Rectal smooth muscle tissue (tissue), 1 donor: ENCODE data around the gene ROBO4.

Experiments used
- H3K27ac ChIP-seq: one replicate; pipeline ENCODE4 v1.7.0; 2013; ENCODE audit warnings: low read depth, low read length, inconsistent platforms
- H3K27me3 ChIP-seq: one replicate; pipeline ENCODE4 v1.7.0; 2013; ENCODE audit warnings: low read length; ENCODE audit not compliant: control insufficient read depth, insufficient read depth
- H3K36me3 ChIP-seq: one replicate; pipeline ENCODE4 v1.7.0; 2013; ENCODE audit warnings: low read length; ENCODE audit not compliant: control insufficient read depth, insufficient read depth
- H3K4me1 ChIP-seq: one replicate; pipeline ENCODE4 v1.7.0; 2013; ENCODE audit warnings: low read length; ENCODE audit not compliant: control insufficient read depth, insufficient read depth
- H3K4me3 ChIP-seq: one replicate; pipeline ENCODE4 v1.7.0; 2013; ENCODE audit warnings: low read length
- H3K9ac ChIP-seq: one replicate; pipeline ENCODE4 v1.7.0; 2013; ENCODE audit warnings: low read length

The ROBO4 gene

GRCh38 chr11:124916370-124916710 is 18.7 kb upstream of the ROBO4 start:
- no peaks in the 10 kb centered on the region for H3K36me3 ChIP-seq
- no peaks in the 10 kb centered on the region for H3K27me3 ChIP-seq
- no peak overlapping the region for H3K9ac ChIP-seq
- H3K27ac ChIP-seq, result no peak overlapping the region
- H3K4me3 ChIP-seq, result no peak overlapping the region
- H3K4me1 ChIP-seq, result peaks cover 2% of the 10 kb centered on the region

- H3K27me3 ChIP-seq, result no peaks in the 10 kb centered on the region
- no peak overlapping the region for H3K9ac ChIP-seq
- no peaks in the 10 kb centered on the region for H3K36me3 ChIP-seq
- no peak overlapping the region for H3K27ac ChIP-seq
- no peak overlapping the region for H3K4me3 ChIP-seq
- H3K4me1 ChIP-seq, result peaks cover 2% of the 10 kb centered on the region
Observed at GRCh38 chr11:124915541-124916369, 18.1 kb upstream of the ROBO4 start.

- no peaks in the 10 kb centered on the region for H3K36me3 ChIP-seq
- no peak overlapping the region for H3K4me3 ChIP-seq
- H3K27ac ChIP-seq, result no peak overlapping the region
- H3K9ac ChIP-seq, result no peak overlapping the region
- peaks cover 2% of the 10 kb centered on the region for H3K4me1 ChIP-seq
- no peaks in the 10 kb centered on the region for H3K27me3 ChIP-seq
Observed at GRCh38 chr11:124902616-124903015, 5.0 kb upstream of the ROBO4 start.

GRCh38 chr11:124900464-124900863 is 2.8 kb upstream of the ROBO4 start:
- no peak overlapping the region for H3K4me3 ChIP-seq
- H3K4me1 ChIP-seq, result peaks cover 2% of the 10 kb centered on the region
- no peak overlapping the region for H3K27ac ChIP-seq
- no peaks in the 10 kb centered on the region for H3K27me3 ChIP-seq
- no peak overlapping the region for H3K9ac ChIP-seq
- no peaks in the 10 kb centered on the region for H3K36me3 ChIP-seq

- Histone ChIP-seq H3K36me3 (no peaks in the 10 kb centered on the region), H3K27ac (peak overlapping the region; percentile 57), H3K27me3 (no peaks in the 10 kb centered on the region), H3K4me3 (no peak overlapping the region), H3K4me1 (peaks cover 2% of the 10 kb centered on the region), H3K9ac (no peak overlapping the region)
Observed at GRCh38 chr11:124899383-124900145, 1.9 kb upstream of the ROBO4 start.

- Histone ChIP-seq H3K4me1 (peaks cover 2% of the 10 kb centered on the region), H3K4me3 (no peak overlapping the region), H3K9ac (no peak overlapping the region), H3K27me3 (no peaks in the 10 kb centered on the region), H3K36me3 (no peaks in the 10 kb centered on the region), H3K27ac (peak overlapping the region; percentile 57)
Observed at GRCh38 chr11:124898711-124899110, 1.0 kb upstream of the ROBO4 start.

GRCh38 chr11:124898263-124898680 is 607 bp upstream of the ROBO4 start:
- peaks cover 2% of the 10 kb centered on the region for H3K4me1 ChIP-seq
- H3K27ac ChIP-seq, result peak overlapping the region; percentile 57
- no peaks in the 10 kb centered on the region for H3K36me3 ChIP-seq
- H3K27me3 ChIP-seq, result no peaks in the 10 kb centered on the region
- no peak overlapping the region for H3K4me3 ChIP-seq
- H3K9ac ChIP-seq, result no peak overlapping the region

GRCh38 chr11:124896821-124897391 is 759 bp downstream of the ROBO4 start:
- Histone ChIP-seq H3K27ac (peak overlapping the region; percentile 10), H3K27me3 (no peaks in the 10 kb centered on the region), H3K9ac (no peak overlapping the region), H3K4me1 (peaks cover 2% of the 10 kb centered on the region), H3K4me3 (peak overlapping the region; percentile 24), H3K36me3 (no peaks in the 10 kb centered on the region)

GRCh38 chr11:124896071-124896750 is 1.5 kb downstream of the ROBO4 start:
- H3K4me1 ChIP-seq, result peaks cover 2% of the 10 kb centered on the region
- H3K9ac ChIP-seq, result no peak overlapping the region
- H3K36me3 ChIP-seq, result no peaks in the 10 kb centered on the region
- H3K27me3 ChIP-seq, result no peaks in the 10 kb centered on the region
- no peak overlapping the region for H3K27ac ChIP-seq
- no peak overlapping the region for H3K4me3 ChIP-seq

- no peak overlapping the region for H3K9ac ChIP-seq
- H3K36me3 ChIP-seq, result no peaks in the 10 kb centered on the region
- peaks cover 2% of the 10 kb centered on the region for H3K4me1 ChIP-seq
- no peak overlapping the region for H3K4me3 ChIP-seq
- H3K27ac ChIP-seq, result no peak overlapping the region
- H3K27me3 ChIP-seq, result no peaks in the 10 kb centered on the region
Observed at GRCh38 chr11:124895471-124895971, 2.1 kb downstream of the ROBO4 start.

- no peak overlapping the region for H3K27ac ChIP-seq
- no peak overlapping the region for H3K4me3 ChIP-seq
Observed at GRCh38 chr11:124894606-124895430, 2.8 kb downstream of the ROBO4 start.

More at GRCh38 chr11:124894606-124895430, 2.8 kb downstream of the ROBO4 start:
- H3K27me3 ChIP-seq, result no peaks in the 10 kb centered on the region
- peaks cover 2% of the 10 kb centered on the region for H3K4me1 ChIP-seq
- no peak overlapping the region for H3K9ac ChIP-seq
- H3K36me3 ChIP-seq, result no peaks in the 10 kb centered on the region
